Measurements from ENCODE around the gene KCNH2. TPM values are rescaled to one million over a fixed set of nuclear protein-coding genes. Genes with fewer than 3 reads are reported as not detected.

KCNH2 gene
- polyA plus RNA-seq, 1 experiment, result 0.06 TPM

DNA sequence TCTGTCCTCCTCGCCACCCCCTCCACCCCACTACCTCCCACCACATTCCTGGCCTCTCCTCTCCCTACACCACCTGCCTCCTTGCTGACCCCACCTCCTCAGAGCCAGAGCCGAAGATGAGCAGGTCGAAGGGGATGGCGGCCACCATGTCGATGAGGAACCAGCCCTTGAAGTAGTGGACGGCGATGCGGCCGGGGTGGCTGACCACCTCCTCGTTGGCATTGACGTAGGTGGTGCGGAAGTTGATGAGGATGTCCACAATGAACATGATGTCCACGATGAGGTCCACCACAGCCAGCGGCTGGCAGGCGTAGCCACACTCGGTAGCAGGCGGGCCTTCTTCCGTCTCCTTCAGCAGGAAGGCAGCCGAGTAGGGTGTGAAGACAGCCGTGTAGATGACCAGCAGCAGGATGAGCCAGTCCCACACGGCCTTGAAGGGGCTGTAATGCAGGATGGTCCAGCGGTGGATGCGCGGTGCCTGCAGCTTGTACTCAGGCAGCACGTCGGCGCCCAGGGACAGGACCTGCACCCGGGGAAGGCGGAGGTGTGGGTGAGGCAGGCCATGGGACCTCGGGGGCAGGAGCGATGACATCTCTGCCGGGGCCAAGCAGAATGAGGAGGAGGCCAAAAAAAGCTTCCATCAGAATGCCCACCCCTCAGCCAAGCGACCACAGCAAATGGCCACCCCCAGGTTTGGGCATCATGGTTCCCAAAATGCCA is 25.6 kb downstream of the KCNH2 start:
- no peak overlapping the region for H3K4me3 ChIP-seq (ENCODE audit: low read depth, low read length)
- TF ChIP-seq, protein P1, sequence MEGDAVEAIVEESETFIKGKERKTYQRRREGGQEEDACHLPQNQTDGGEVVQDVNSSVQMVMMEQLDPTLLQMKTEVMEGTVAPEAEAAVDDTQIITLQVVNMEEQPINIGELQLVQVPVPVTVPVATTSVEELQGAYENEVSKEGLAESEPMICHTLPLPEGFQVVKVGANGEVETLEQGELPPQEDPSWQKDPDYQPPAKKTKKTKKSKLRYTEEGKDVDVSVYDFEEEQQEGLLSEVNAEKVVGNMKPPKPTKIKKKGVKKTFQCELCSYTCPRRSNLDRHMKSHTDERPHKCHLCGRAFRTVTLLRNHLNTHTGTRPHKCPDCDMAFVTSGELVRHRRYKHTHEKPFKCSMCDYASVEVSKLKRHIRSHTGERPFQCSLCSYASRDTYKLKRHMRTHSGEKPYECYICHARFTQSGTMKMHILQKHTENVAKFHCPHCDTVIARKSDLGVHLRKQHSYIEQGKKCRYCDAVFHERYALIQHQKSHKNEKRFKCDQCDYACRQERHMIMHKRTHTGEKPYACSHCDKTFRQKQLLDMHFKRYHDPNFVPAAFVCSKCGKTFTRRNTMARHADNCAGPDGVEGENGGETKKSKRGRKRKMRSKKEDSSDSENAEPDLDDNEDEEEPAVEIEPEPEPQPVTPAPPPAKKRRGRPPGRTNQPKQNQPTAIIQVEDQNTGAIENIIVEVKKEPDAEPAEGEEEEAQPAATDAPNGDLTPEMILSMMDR (IDR thresholded peaks at IDR 0.05; ENCODE audit: insufficient read depth, low read depth, low read length), result no peak
- no peaks in the 10 kb centered on the region for H3K36me3 ChIP-seq (ENCODE audit: control insufficient read depth, insufficient read depth, low read length)
- H3K27me3 ChIP-seq (ENCODE audit: control insufficient read depth, insufficient read depth, low read length), result peaks cover 9% of the 10 kb centered on the region
- CTCF ChIA-PET, result interaction anchor here (1.3 kb wide), 1 partner anchor 10 kb away, joined by 4 read pairs; no protein-coding TSS in a partner anchor
- DNase-seq (ENCODE audit: low read depth), result no peak
- POLR2A ChIA-PET, result no interaction called here

- TF ChIP-seq, protein P1 (IDR thresholded peaks at IDR 0.05; ENCODE audit: insufficient read depth, low read depth, low read length), result no peak
These were observed 26.6 kb downstream of the KCNH2 start for GRCh38 chr7:150951521-150951920.

GRCh38 chr7:150951181-150951520 is 27.0 kb downstream of the KCNH2 start:
- ChIA-PET POLR2A (no interaction called here), CTCF (no interaction called here)
- Histone ChIP-seq H3K4me3 (ENCODE audit: low read depth, low read length) (no peak overlapping the region), H3K27me3 (ENCODE audit: control insufficient read depth, insufficient read depth, low read length) (peaks cover 6% of the 10 kb centered on the region), H3K36me3 (ENCODE audit: control insufficient read depth, insufficient read depth, low read length) (no peaks in the 10 kb centered on the region)
- DNase-seq (ENCODE audit: low read depth), result no peak
- TF ChIP-seq, protein P1 (IDR thresholded peaks at IDR 0.05; ENCODE audit: insufficient read depth, low read depth, low read length), result no peak

More at GRCh38 chr7:150951521-150951920, 26.6 kb downstream of the KCNH2 start:
- no peaks in the 10 kb centered on the region for H3K36me3 ChIP-seq (ENCODE audit: control insufficient read depth, insufficient read depth, low read length)
- ChIA-PET POLR2A (no interaction called here), CTCF (no interaction called here)
- DNase-seq (ENCODE audit: low read depth), result no peak
- peaks cover 8% of the 10 kb centered on the region for H3K27me3 ChIP-seq (ENCODE audit: control insufficient read depth, insufficient read depth, low read length)
- H3K4me3 ChIP-seq (ENCODE audit: low read depth, low read length), result no peak overlapping the region

DNA sequence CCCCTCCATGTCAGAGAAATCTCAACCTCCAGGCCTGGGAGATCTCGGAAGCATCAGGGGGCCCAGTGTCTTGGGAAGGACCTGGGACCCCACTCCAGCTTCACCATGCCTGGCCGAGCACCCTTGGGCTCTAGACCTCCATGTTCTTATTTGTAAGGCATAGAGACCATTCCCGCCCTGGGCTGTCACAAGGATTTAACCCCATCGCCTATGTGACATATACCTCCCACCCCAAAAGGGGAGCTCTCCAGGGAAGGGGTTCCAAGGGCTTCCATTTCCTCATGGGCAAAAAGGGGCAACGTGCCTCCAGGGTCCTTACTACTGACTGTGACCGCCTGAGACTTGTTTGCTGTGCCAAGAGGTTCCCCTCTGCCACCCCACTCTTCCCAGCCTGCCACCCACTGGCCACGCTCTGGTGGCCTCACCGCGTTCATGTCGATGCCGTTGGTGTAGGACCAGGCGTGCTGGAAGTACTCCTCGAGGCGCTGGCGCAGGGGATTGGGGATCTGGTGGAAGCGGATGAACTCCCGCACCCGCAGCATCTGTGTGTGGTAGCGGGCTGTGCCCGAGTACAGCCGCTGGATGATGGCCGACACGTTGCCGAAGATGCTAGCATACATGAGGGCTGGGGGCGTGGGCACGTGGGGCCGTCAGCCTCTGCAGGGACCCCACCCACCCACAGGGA is 27.5 kb downstream of the KCNH2 start:
- CTCF ChIA-PET, result no interaction called here

GRCh38 chr7:150949971-150950491 is 28.1 kb downstream of the KCNH2 start:
- no peaks in the 10 kb centered on the region for H3K36me3 ChIP-seq (ENCODE audit: control insufficient read depth, insufficient read depth, low read length)
- TF ChIP-seq, protein P1 (IDR thresholded peaks at IDR 0.05; ENCODE audit: insufficient read depth, low read depth, low read length), result no peak
- no peak overlapping the region for H3K4me3 ChIP-seq (ENCODE audit: low read depth, low read length)
- ChIA-PET POLR2A (no interaction called here), CTCF (interaction anchor here (1.0 to 1.3 kb wide), 2 partner anchors 11 to 13 kb away, joined by 3 to 4 read pairs; no protein-coding TSS in a partner anchor)
- DNase-seq (ENCODE audit: low read depth), result no peak
- peaks cover 4% of the 10 kb centered on the region for H3K27me3 ChIP-seq (ENCODE audit: control insufficient read depth, insufficient read depth, low read length)

More for the DNA sequence above, 27.5 kb downstream of the KCNH2 start:
- Histone ChIP-seq H3K4me3 (ENCODE audit: low read depth, low read length) (no peak overlapping the region), H3K36me3 (ENCODE audit: control insufficient read depth, insufficient read depth, low read length) (no peaks in the 10 kb centered on the region), H3K27me3 (ENCODE audit: control insufficient read depth, insufficient read depth, low read length) (peaks cover 4% of the 10 kb centered on the region)
- POLR2A ChIA-PET, result no interaction called here
- TF ChIP-seq, protein P1 (IDR thresholded peaks at IDR 0.05; ENCODE audit: insufficient read depth, low read depth, low read length), result no peak
- DNase-seq (ENCODE audit: low read depth), result no peak

Data from BJ (cell line).